GM19467 (cell line): ENCODE data around the gene CEBPA.

Experiments
- ATAC-seq: cut with Tn5 transposase; IDR thresholded peaks from one replicate; pipeline ENCODE4 v1.9.1; 2021; ENCODE audit warnings: mild to moderate bottlenecking, moderate library complexity; ENCODE audit not compliant: unreplicated experiment

Gene CEBPA

DNA sequence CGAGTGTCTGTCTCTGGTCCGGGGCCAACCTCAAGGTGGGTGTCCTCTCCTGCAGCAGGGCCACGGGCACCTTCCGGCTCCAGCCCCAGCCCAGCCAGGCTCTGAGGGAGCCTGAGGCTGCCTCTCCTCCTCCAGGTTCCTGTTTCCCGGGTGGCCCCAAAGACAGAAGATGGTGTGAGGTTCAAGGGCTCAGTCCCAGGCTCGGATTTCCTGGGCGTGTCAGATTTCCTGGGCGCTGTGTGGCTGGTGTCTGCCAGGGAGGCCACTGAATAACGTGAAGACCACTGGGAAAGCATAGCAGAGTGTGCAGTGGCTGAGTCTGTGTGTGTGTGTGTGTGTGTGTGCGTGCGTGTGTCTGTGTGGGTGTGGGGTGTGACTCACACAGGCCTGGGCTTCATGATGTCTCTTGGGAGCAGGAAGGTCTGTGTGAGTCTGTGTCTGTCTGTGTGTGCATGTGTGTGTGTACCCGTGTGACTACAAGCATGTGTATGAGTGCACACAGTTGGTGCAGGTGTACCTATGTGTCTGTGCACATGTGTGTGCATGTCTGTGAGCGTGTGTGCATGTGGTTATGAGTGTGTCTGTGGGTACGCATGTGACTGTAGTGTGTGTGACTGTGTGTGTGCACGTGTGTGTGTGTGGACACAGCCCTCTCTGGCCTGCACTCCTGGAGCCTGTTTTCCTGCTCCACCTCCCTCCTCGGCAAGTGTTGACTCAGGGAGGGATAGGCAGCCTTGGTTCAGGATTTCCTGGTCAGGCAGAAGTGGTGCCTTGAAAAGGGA lies 28.3 kb downstream of the CEBPA start:
- ATAC-seq, result no peak

- ATAC-seq, result no peak
Observed at GRCh38 chr19:33273065-33273736, 29.1 kb downstream of the CEBPA start.

- ATAC-seq, result no peak
Observed at GRCh38 chr19:33271246-33272021, 30.9 kb downstream of the CEBPA start.

DNA sequence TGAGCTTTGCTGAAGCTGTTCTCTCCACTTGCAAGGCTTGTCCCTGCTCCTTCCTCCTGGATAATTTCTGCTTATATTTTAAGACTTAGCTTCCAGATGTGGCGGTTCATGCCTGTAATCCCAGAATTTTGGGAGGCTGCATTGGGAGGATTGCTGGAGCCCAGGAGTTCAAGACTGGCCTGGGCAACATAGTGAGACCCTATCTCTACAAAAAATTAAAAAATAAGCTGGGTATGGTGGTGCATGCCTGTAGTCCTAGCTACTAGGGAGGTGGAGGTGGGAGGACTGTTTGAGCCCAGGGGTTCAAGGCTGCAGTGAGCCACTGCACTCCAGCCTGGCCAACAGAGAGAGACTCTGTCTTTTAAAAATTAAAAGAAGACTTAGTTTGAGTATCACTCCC lies 31.6 kb downstream of the CEBPA start:
- no peak for ATAC-seq

DNA sequence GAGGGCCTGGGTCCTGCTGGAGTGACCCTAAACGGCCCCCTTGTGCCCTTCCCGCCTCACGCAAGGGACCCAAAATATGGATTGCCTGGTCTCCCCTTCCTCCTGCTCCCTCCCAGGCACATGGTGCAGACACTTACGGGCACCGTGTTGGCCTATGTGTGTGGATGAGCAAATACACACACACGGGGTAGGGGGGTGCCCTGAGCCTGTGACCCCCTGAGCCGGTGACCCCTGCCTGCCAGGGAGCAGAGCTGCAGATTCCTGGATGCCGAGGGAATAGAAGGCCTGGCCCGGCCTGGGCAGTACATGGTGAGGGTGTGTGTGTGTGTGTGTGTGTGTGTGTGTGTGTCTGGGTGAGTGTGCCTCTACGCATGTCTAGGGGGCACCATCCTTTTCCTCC lies 33.3 kb downstream of the CEBPA start:
- ATAC-seq, result no peak

GRCh38 chr19:33268162-33268991 lies 34.0 kb downstream of the CEBPA start:
- no peak for ATAC-seq

DNA sequence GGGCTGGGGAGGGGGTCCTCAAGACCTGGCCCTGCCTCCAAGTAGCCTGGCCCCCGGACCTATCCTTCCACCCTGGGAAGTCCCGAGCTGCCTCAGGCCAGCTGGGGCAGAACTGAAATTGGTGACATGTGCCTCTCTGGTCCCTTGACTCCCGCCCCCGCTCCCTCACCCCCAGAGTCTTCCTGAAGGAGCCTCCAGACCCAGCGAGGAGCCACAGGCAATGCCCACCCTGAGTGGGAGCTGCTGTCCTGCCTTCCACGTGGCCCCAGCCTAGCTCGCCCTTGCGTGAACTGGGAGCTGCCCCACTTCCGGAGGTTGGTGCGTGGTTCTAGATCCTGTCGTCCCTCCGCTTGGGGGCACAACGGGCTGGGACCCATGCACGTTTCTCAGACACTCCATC lies 34.6 kb downstream of the CEBPA start:
- no peak for ATAC-seq

DNA sequence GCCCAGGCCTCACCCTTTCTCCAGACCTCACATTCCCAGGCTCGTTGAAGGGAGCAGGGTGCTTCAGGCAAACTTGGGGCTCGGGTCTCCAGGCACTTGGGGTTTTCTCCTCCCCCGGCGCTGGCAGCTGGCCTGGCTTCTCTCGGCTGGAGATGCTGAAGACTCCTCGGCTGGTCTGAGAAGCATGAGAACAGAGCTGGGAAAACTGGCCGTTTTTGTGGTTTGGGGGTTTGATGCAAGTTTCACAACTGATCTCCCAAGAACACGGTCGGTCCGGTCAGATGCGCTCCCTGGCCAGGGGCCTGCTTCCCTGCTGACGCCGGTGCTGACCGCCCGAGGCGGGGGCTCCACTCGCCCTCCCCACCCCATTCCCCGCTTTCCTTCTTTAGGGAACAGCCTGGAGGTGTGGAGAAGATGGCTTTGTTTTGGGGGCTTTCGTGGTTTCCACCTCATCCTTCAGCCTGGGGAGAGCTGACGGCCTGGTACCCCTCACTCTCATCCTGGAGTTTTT lies 35.3 kb downstream of the CEBPA start:
- ATAC-seq, result no peak

DNA sequence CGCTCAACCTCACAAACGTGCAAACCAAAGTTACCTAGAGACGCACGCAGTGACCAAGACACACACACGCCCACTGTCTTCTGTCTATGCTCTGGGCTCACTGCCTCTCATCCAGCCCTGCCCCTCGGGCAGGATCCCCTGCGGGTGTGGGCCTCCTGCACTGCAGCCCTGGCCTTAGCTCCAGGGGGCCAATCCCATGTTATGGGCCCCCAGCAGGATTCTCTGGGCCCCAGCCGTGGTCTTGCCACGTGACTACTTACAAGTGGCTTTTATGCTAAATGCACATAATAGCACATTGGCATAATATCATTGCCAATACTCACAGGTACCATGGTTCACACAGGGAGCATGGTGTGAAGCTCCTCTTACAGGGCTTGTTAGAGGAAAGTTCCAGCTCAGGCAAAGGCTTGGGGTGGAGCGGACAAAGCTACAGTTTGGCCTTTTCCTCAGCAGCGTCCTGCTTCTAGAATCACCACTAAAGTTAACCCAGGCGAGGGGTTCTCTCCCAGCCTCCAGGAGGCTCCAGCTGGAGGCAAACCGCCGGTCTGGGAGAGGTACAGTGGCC lies 37.4 kb downstream of the CEBPA start:
- no peak for ATAC-seq

- ATAC-seq, result no peak
Observed at GRCh38 chr19:33263325-33264023, 38.9 kb downstream of the CEBPA start.

GRCh38 chr19:33261511-33262189 lies 40.7 kb downstream of the CEBPA start:
- ATAC-seq, result no peak

- no peak for ATAC-seq
Observed at GRCh38 chr19:33260628-33261418, 41.5 kb downstream of the CEBPA start.

- no peak for ATAC-seq
Observed at GRCh38 chr19:33259539-33259938, 42.8 kb downstream of the CEBPA start.

- ATAC-seq, result no peak
Observed at GRCh38 chr19:33257828-33258227, 44.5 kb downstream of the CEBPA start.

DNA sequence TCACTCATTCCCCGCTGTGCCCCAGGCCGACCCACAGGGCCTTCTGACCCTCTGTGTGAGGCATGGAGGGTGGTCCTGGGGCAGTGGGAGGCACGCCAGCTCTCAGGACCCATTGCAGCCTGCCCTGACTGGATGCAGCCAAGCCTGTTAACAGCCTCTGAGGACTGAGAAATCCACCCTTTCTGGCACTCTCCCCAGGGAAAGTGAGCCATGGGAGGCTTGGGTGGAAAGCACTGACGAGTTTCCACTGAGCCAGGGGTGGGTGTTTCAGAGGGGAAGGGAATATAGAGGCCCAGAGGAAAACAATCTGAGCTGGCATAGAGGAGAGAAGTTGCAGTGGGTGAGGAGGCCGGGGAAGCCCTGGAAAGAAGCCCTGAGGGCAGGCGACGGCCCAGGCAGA lies 46.1 kb downstream of the CEBPA start:
- ATAC-seq, result no peak

DNA sequence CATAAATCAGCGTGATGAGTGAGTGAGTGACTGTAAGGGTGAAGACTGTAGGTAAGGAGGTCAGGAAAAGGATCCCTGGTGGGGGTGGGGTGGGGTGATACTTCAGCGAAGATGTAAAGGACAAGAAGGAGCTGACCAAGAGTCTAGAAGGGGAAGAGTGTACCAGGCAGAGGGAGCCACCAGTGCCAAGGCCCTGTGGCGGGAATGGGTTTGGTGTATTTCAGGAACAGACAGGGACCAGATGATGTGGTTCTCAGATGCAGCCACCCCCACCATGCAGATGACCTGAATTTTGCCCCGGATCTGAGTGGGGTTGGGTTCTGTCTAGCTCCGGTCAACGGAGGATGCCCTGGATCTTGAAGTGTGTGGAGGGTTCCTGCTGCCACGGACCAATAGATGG lies 46.6 kb downstream of the CEBPA start:
- ATAC-seq, result no peak

DNA sequence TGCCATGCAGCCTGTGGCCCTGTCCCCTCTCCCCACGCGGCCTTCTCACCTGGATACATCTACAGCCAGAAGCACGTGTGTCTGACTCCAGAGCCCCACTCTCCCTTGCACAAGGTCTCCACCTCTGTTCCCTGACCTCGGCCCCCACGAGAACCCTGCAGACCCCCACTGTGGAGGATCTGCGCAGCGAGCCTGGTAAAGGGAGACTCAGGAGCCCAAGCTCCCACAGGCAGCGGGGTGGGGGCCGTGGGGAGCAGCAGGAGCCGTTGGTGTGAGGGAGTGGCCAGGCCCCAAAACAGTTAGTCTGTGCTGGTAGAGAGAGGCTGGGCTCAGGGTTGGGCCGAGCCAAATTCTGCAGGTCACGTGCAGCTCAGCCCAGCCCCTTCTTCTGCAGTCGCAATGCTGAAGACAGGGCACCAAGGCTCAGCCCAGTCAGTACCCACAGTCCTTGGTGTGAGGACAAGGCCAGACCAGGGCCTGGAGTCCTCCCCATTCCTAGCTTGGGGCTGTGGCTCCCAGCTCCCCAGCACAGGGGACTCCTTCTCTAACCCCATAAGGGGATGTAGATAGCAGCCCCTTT lies 48.0 kb downstream of the CEBPA start:
- no peak for ATAC-seq

GRCh38 chr19:33252971-33253370 lies 49.4 kb downstream of the CEBPA start:
- ATAC-seq, result no peak
